ENCODE measurements around the gene GTF3C1. TPM values are rescaled to one million over a fixed set of nuclear protein-coding genes. Genes with fewer than 3 reads are reported as not detected.
"Not testable (repeated sequence)": the region's sequence is repeated elsewhere in the genome, so short reads cannot be mapped to it uniquely, and the experiment has no call there.

Gene GTF3C1
- total RNA-seq, 2 experiments from 2014 or later, result 52.5 to 54.1 TPM

GRCh38 chr16:27582883-27583282 lies 33.2 kb upstream of the GTF3C1 start:
- intact Hi-C loops (cut with micrococcal nuclease), result no loop called here
- no peaks in the 10 kb centered on the region for H3K27me3 Mint-ChIP-seq (ENCODE audit: low read depth)
- H3K36me3 Mint-ChIP-seq (ENCODE audit: low read depth), result peaks cover 26% of the 10 kb centered on the region
- H3K9me3 Mint-ChIP-seq, result no peaks in the 10 kb centered on the region
- CTCF ChIA-PET, result interaction anchor here (0.7 kb wide), 1 partner anchor 61 kb away, joined by 3 read pairs; no protein-coding TSS in a partner anchor
- DNase-seq, result no peak
- H3K4me3 Mint-ChIP-seq, result no peak overlapping the region
- peaks cover 9% of the 10 kb centered on the region for H3K4me1 Mint-ChIP-seq (ENCODE audit: low read depth)
- H3K27ac Mint-ChIP-seq, result no peak overlapping the region

- peaks cover 9% of the 10 kb centered on the region for H3K4me1 Mint-ChIP-seq (ENCODE audit: low read depth)
- no peak for DNase-seq
- H3K27ac Mint-ChIP-seq, result no peak overlapping the region
- H3K9me3 Mint-ChIP-seq, result no peaks in the 10 kb centered on the region
- intact Hi-C loops (cut with micrococcal nuclease), result no loop called here
- H3K4me3 Mint-ChIP-seq, result no peak overlapping the region
- H3K27me3 Mint-ChIP-seq (ENCODE audit: low read depth), result no peaks in the 10 kb centered on the region
- peaks cover 20% of the 10 kb centered on the region for H3K36me3 Mint-ChIP-seq (ENCODE audit: low read depth)
- CTCF ChIA-PET, result no interaction called here
These were observed 29.6 kb upstream of the GTF3C1 start for GRCh38 chr16:27579087-27579980.

GRCh38 chr16:27576729-27577128 lies 27.0 kb upstream of the GTF3C1 start:
- DNase-seq, result no peak
- Mint-ChIP-seq H3K27me3 (ENCODE audit: low read depth) (no peaks in the 10 kb centered on the region), H3K27ac (no peak overlapping the region)

GRCh38 chr16:27572711-27573110 lies 23.0 kb upstream of the GTF3C1 start:
- Mint-ChIP-seq H3K27me3 (ENCODE audit: low read depth) (no peaks in the 10 kb centered on the region), H3K27ac (no peak overlapping the region), H3K4me1 (ENCODE audit: low read depth) (no peaks in the 10 kb centered on the region), H3K4me3 (no peak overlapping the region), H3K9me3 (no peaks in the 10 kb centered on the region), H3K36me3 (ENCODE audit: low read depth) (peaks cover 2% of the 10 kb centered on the region)
- CTCF ChIA-PET, result no interaction called here
- intact Hi-C loops (cut with micrococcal nuclease), result no loop called here
- DNase-seq, result no peak

More at GRCh38 chr16:27576729-27577128, 27.0 kb upstream of the GTF3C1 start:
- Mint-ChIP-seq H3K9me3 (no peaks in the 10 kb centered on the region), H3K4me1 (ENCODE audit: low read depth) (peaks cover 9% of the 10 kb centered on the region), H3K36me3 (ENCODE audit: low read depth) (peaks cover 7% of the 10 kb centered on the region), H3K4me3 (no peak overlapping the region)
- CTCF ChIA-PET, result interaction anchor here (0.6 kb wide), 2 partner anchors 30 to 86 kb away, joined by 3 to 4 read pairs; no protein-coding TSS in a partner anchor
- intact Hi-C loops (cut with micrococcal nuclease), result no loop called here

- no peak for DNase-seq
- intact Hi-C loops (cut with micrococcal nuclease), result no loop called here
- no peaks in the 10 kb centered on the region for H3K27me3 Mint-ChIP-seq (ENCODE audit: low read depth)
- no peak overlapping the region for H3K27ac Mint-ChIP-seq
- no peak overlapping the region for H3K4me3 Mint-ChIP-seq
- no peaks in the 10 kb centered on the region for H3K9me3 Mint-ChIP-seq
- CTCF ChIA-PET, result no interaction called here
- no peaks in the 10 kb centered on the region for H3K4me1 Mint-ChIP-seq (ENCODE audit: low read depth)
- peaks cover 2% of the 10 kb centered on the region for H3K36me3 Mint-ChIP-seq (ENCODE audit: low read depth)
These were observed 22.0 kb upstream of the GTF3C1 start for GRCh38 chr16:27571433-27572326.

GRCh38 chr16:27570986-27571385 lies 21.3 kb upstream of the GTF3C1 start:
- H3K4me1 Mint-ChIP-seq (ENCODE audit: low read depth); H3K27ac Mint-ChIP-seq; H3K4me3 Mint-ChIP-seq; DNase-seq; H3K9me3 Mint-ChIP-seq; intact Hi-C loops (cut with micrococcal nuclease); H3K36me3 Mint-ChIP-seq (ENCODE audit: low read depth); H3K27me3 Mint-ChIP-seq (ENCODE audit: low read depth); CTCF ChIA-PET: not testable (repeated sequence)

GRCh38 chr16:27568077-27568476 lies 18.4 kb upstream of the GTF3C1 start:
- Mint-ChIP-seq H3K36me3 (ENCODE audit: low read depth) (no peaks in the 10 kb centered on the region), H3K9me3 (no peaks in the 10 kb centered on the region), H3K27me3 (ENCODE audit: low read depth) (no peaks in the 10 kb centered on the region), H3K4me1 (ENCODE audit: low read depth) (no peaks in the 10 kb centered on the region), H3K27ac (no peak overlapping the region), H3K4me3 (no peak overlapping the region)
- CTCF ChIA-PET, result interaction anchor here (0.6 to 0.7 kb wide), 2 partner anchors 10 to 1387 kb away, joined by 3 to 5 read pairs; no protein-coding TSS in a partner anchor
- intact Hi-C loops (cut with micrococcal nuclease), result no loop called here
- no peak for DNase-seq

- no peak overlapping the region for H3K4me3 Mint-ChIP-seq
- no peak for DNase-seq
- no peaks in the 10 kb centered on the region for H3K4me1 Mint-ChIP-seq (ENCODE audit: low read depth)
- intact Hi-C loops (cut with micrococcal nuclease), result no loop called here
- H3K27me3 Mint-ChIP-seq (ENCODE audit: low read depth), result no peaks in the 10 kb centered on the region
- peaks cover 1% of the 10 kb centered on the region for H3K36me3 Mint-ChIP-seq (ENCODE audit: low read depth)
- CTCF ChIA-PET, result no interaction called here
- no peak overlapping the region for H3K27ac Mint-ChIP-seq
- H3K9me3 Mint-ChIP-seq, result no peaks in the 10 kb centered on the region
These were observed 16.7 kb upstream of the GTF3C1 start for GRCh38 chr16:27566417-27566816.

GRCh38 chr16:27564224-27564623 lies 14.5 kb upstream of the GTF3C1 start:
- Mint-ChIP-seq H3K9me3 (no peaks in the 10 kb centered on the region), H3K4me1 (ENCODE audit: low read depth) (no peaks in the 10 kb centered on the region), H3K27ac (no peak overlapping the region), H3K27me3 (ENCODE audit: low read depth) (no peaks in the 10 kb centered on the region), H3K36me3 (ENCODE audit: low read depth) (peaks cover 1% of the 10 kb centered on the region), H3K4me3 (no peak overlapping the region)
- CTCF ChIA-PET, result no interaction called here
- DNase-seq, result no peak
- intact Hi-C loops (cut with micrococcal nuclease), result no loop called here

GRCh38 chr16:27561216-27561615 lies 11.5 kb upstream of the GTF3C1 start:
- Mint-ChIP-seq H3K9me3 (no peaks in the 10 kb centered on the region), H3K27me3 (ENCODE audit: low read depth) (no peaks in the 10 kb centered on the region), H3K36me3 (ENCODE audit: low read depth) (peaks cover 1% of the 10 kb centered on the region), H3K4me3 (no peak overlapping the region), H3K4me1 (ENCODE audit: low read depth) (no peaks in the 10 kb centered on the region), H3K27ac (no peak overlapping the region)
- CTCF ChIA-PET, result no interaction called here
- no peak for DNase-seq
- intact Hi-C loops (cut with micrococcal nuclease), result no loop called here

GRCh38 chr16:27558932-27559331 lies 9.2 kb upstream of the GTF3C1 start:
- peaks cover 1% of the 10 kb centered on the region for H3K36me3 Mint-ChIP-seq (ENCODE audit: low read depth)
- no peak for DNase-seq
- no peak overlapping the region for H3K4me3 Mint-ChIP-seq
- no peaks in the 10 kb centered on the region for H3K4me1 Mint-ChIP-seq (ENCODE audit: low read depth)
- CTCF ChIA-PET, result no interaction called here
- no peak overlapping the region for H3K27ac Mint-ChIP-seq
- intact Hi-C loops (cut with micrococcal nuclease), result no loop called here
- no peaks in the 10 kb centered on the region for H3K9me3 Mint-ChIP-seq
- no peaks in the 10 kb centered on the region for H3K27me3 Mint-ChIP-seq (ENCODE audit: low read depth)

GRCh38 chr16:27558434-27558833 lies 8.7 kb upstream of the GTF3C1 start:
- no peak overlapping the region for H3K27ac Mint-ChIP-seq
- CTCF ChIA-PET, result no interaction called here
- H3K4me3 Mint-ChIP-seq, result no peak overlapping the region
- H3K36me3 Mint-ChIP-seq (ENCODE audit: low read depth), result peaks cover 1% of the 10 kb centered on the region
- intact Hi-C loops (cut with micrococcal nuclease), result no loop called here
- H3K9me3 Mint-ChIP-seq, result no peaks in the 10 kb centered on the region
- no peaks in the 10 kb centered on the region for H3K4me1 Mint-ChIP-seq (ENCODE audit: low read depth)
- DNase-seq, result no peak
- no peaks in the 10 kb centered on the region for H3K27me3 Mint-ChIP-seq (ENCODE audit: low read depth)

Data from activated naive CD4-positive, alpha-beta T cell treated with anti-CD3 and anti-CD28 coated beads for 36 hours (primary cell).